Astrocyte (in vitro differentiated cells and primary cell): Measurements from ENCODE around the gene TCTN1.
A peak's percentile ranks its signal among the peaks of the same experiment; 100 is the strongest.
"Not testable (repeated sequence)": the region's sequence is repeated elsewhere in the genome, so short reads cannot be mapped to it uniquely, and the experiment has no call there.

Experiments
- CTCF ChIP-seq: IDR thresholded peaks from 2 replicates; pipeline ENCODE4 v1.5.1; 2011; ENCODE audit warnings: low read depth, mild to moderate bottlenecking, inconsistent platforms, low read length, moderate library complexity; ENCODE audit not compliant: insufficient read depth
- EZH2 ChIP-seq: IDR thresholded peaks from 2 replicates; pipeline ENCODE4 v1.6.1; 2012; ENCODE audit warnings: mild to moderate bottlenecking, low read length, inconsistent platforms; ENCODE audit not compliant: insufficient read depth

GRCh38 chr12:110602085-110602814, 11.7 kb upstream of the TCTN1 start:
- peak; percentile 83 for TF ChIP-seq CTCF
- not testable (repeated sequence) for TF ChIP-seq EZH2
